Measurements from ENCODE around the gene GATAD2A. TPM values are rescaled to one million over a fixed set of nuclear protein-coding genes. Genes with fewer than 3 reads are reported as not detected.

The GATAD2A gene
- total RNA-seq (2021) = 189 and 198 TPM in 2 replicates
- long read RNA-seq, full-length matches to known transcripts = 3 of 159 reads
- long read RNA-seq, partial matches to known transcripts = 72 of 159 reads
- long read RNA-seq, other reads (novel, unspliced or antisense) = 84 of 159 reads

GRCh38 chr19:19404879-19405860 is at the start of gene GATAD2A:
GATAD2A (plus strand) TSS chr19:19405675; CDS start chr19:19465346, 59,671 bp downstream.
- Histone ChIP-seq H3K23ac (ENCODE audit: insufficient read length, low read depth, low read length) (no peak within 1 kb of the TSS), H3K9me3 (ENCODE audit: control insufficient read depth, low read depth, low read length) (no peaks in the 10 kb centered on the region), H3K4ac (ENCODE audit: low read depth, low read length) (no peak within 1 kb of the TSS), H3K23me2 (ENCODE audit: insufficient read length, low read depth, low read length, poor library complexity, severe bottlenecking) (peaks cover 12% of the 10 kb centered on the region), H3K27ac (ENCODE audit: insufficient read length, low read depth, low read length) (no peak within 1 kb of the TSS), H4K8ac (replicated peaks; ENCODE audit: insufficient read length, low read depth, low read length) (no peak within 1 kb of the TSS), H3K14ac (ENCODE audit: insufficient read depth, low read length) (peak within 1 kb of the TSS; percentile 82; the same call in 1 of the 2 replicates), H2AK5ac (ENCODE audit: insufficient read length, low read length) (no peak within 1 kb of the TSS), H2BK5ac (ENCODE audit: insufficient read length, low read length) (no peak within 1 kb of the TSS), H3K56ac (ENCODE audit: insufficient read length, low read depth, low read length) (no peak within 1 kb of the TSS), H2BK12ac (ENCODE audit: insufficient read length, low read depth, low read length) (no peak within 1 kb of the TSS), H3K4me1 (ENCODE audit: insufficient read depth, low read length) (peaks cover 10% of the 10 kb centered on the region; the same call in 1 of the 2 replicates), H3K4me2 (ENCODE audit: insufficient read depth, insufficient read length, low read length) (peak within 1 kb of the TSS; percentile 97), H4K91ac (ENCODE audit: insufficient read length, low read depth, low read length) (no peak within 1 kb of the TSS), H4K5ac (ENCODE audit: insufficient read length, low read depth, low read length) (no peak within 1 kb of the TSS), H3K9ac (ENCODE audit: extremely low read depth, insufficient read length, low read length) (peak within 1 kb of the TSS; percentile 72), H3K79me1 (ENCODE audit: insufficient read depth, low read depth, low read length, poor library complexity, severe bottlenecking) (peaks cover 8% of the 10 kb centered on the region), H3K79me2 (ENCODE audit: insufficient read depth, low read length) (peaks cover 30% of the 10 kb centered on the region), H3T11ph (ENCODE audit: low read length) (no peak within 1 kb of the TSS), H2BK15ac (ENCODE audit: low read depth, low read length) (no peak within 1 kb of the TSS), H2BK120ac (ENCODE audit: low read depth, low read length, poor library complexity, severe bottlenecking) (no peak within 1 kb of the TSS), H3K27me3 (ENCODE audit: insufficient read depth, low read length) (no peaks in the 10 kb centered on the region), H2AFZ (ENCODE audit: low read length) (no peak within 1 kb of the TSS), H4K20me1 (ENCODE audit: control insufficient read depth, insufficient read depth, insufficient read length) (peaks cover 3% of the 10 kb centered on the region), H3K18ac (ENCODE audit: insufficient read length, low read depth, low read length) (peak within 1 kb of the TSS; percentile 13), H2BK20ac (ENCODE audit: low read depth, low read length, poor library complexity, severe bottlenecking) (no peak within 1 kb of the TSS)
- peaks cover 0 to 5% (median 0%) of the 10 kb centered on the region in 3 experiments; a peak in 3 of 7 replicates for H3K36me3 Mint-ChIP-seq (ENCODE audit: insufficient read depth in 1 of 3, low read depth in 3 of 3)
- peaks cover 40 to 43% of the 10 kb centered on the region in 2 experiments for H3K4me1 Mint-ChIP-seq
- no peaks in the 10 kb centered on the region; a peak in 1 of 5 replicates for H3K9me3 Mint-ChIP-seq
- DNase-seq = peak; percentile 84
- H3K4me3 Mint-ChIP-seq = peak within 1 kb of the TSS; percentile 93 to 98
- H3K27ac Mint-ChIP-seq = peak within 1 kb of the TSS; percentile 80 to 97 (median 85)
- no peaks in the 10 kb centered on the region for H3K27me3 Mint-ChIP-seq (ENCODE audit: low read depth)
- no peak for TF ChIP-seq CTCF (conservative IDR thresholded peaks at IDR 0.05)
- WGBS (ENCODE audit: extremely low coverage, insufficient read length, low lambda C conversion rate) = no CpG with 5 or more reads among the region's 90 CpGs
